Measurements from ENCODE around the gene LRFN3.
A peak's percentile ranks its signal among the peaks of the same experiment; 100 is the strongest.
"Not testable (repeated sequence)": the region's sequence is repeated elsewhere in the genome, so short reads cannot be mapped to it uniquely, and the experiment has no call there.

The LRFN3 gene

DNA sequence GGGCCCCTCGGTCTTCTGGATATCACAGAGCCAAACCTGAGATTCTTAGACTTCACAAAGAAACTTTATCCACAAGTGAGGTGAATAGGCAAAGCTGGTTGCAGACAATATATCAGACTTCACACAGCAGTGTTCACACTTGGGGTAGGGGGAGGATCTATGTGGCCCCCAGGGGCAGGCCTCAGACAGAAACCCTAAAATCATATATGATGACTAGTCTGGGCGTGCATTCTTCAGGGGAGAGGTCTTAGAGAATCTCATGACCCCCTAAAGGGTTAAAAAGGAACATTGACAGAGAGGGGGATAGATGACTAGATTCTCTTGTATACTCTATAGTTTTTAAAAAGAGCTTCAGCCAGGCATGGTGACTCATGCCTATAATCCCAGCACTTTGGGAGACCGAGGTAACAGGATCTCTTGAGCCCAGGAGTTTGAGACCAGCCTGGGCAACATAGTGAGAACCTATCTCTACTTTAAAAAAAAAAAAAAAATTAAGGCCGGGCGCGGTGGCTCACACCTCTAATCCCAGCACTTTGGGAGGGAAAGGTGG is 30.9 kb upstream of the LRFN3 start:
- no peak for DNase-seq

DNA sequence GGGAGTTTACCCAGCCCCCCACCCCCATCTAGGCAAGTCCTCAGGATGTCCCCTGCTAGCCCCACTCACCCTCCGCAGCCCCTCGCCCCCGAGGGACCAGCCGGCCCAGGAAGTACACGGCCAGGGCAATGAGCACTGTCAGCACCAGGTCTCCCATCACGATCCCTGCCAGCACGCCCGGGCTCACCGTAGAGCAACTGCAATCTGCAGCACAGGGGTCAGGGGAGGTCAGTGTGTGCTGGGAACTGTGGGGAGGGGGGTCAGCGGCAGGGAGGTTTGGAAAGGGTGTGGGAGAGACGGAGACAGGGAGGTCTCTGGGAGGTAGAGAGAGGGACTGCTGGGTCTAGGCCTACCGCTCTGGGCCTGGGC is 28.8 kb upstream of the LRFN3 start:
- no peak for DNase-seq

GRCh38 chr19:35908010-35908441 is 28.1 kb upstream of the LRFN3 start, which contains the start of gene TYROBP:
Gene TYROBP, minus strand, starts transcription at chr19:35908295. Its CDS starts 67 bp downstream, at chr19:35908228.
- DNase-seq: no peak

GRCh38 chr19:35908973-35909683 is 27.0 kb upstream of the LRFN3 start:
- peak; percentile 45 for DNase-seq

GRCh38 chr19:35909684-35910035 is 26.5 kb upstream of the LRFN3 start:
- no peak for DNase-seq

- DNase-seq: not testable (repeated sequence)
Measured at GRCh38 chr19:35910355-35910754, 25.8 kb upstream of the LRFN3 start.

DNA sequence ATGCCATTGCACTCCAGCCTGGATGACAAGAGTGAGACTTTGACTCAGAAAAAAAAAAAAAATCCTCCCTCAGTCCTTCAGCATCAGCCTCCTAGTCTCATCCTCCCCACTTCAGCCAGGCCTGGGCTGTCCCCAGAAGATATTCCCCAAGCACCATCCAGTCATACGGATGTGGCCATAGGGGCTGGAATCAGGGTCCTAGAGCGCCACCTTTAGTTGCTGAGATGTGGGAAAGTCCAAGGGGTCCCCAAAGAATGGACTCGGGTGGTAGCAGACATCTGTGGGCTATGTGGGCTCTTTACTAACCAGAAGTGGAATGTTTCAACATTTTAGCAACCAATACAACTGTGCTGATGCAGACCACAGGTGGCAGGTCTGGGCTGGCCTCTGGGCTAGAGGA is 25.0 kb upstream of the LRFN3 start:
- DNase-seq: no peak

- peak; percentile 53 for DNase-seq
Measured at GRCh38 chr19:35911790-35912189, 24.4 kb upstream of the LRFN3 start.

- no peak for DNase-seq
Measured at GRCh38 chr19:35913589-35913988, 22.6 kb upstream of the LRFN3 start.

- no peak for DNase-seq
Measured at GRCh38 chr19:35915443-35915842, 20.7 kb upstream of the LRFN3 start.

GRCh38 chr19:35919306-35919705 is 16.9 kb upstream of the LRFN3 start:
- DNase-seq: no peak

DNA sequence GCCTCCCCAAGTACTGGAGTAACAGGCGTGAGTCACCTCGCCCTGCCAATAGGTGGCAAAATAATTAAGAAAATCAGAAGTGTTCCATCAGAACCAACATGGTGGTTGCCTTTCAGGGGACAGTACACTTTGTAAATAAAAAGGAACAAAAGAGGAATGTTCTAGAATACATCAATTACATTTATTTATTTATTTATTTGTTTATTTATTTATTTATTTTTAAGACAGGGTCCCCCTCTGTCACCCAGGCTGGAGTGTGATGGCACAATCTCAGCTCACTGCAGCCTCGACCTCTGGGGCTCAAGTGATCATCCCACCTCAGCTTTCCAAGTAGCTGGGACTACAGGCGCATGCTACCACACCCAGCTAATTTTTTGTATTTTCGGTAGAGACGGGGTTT is 15.2 kb upstream of the LRFN3 start:
- DNase-seq: no peak

GRCh38 chr19:35925501-35925900 is 10.7 kb upstream of the LRFN3 start:
- no peak for DNase-seq

DNA sequence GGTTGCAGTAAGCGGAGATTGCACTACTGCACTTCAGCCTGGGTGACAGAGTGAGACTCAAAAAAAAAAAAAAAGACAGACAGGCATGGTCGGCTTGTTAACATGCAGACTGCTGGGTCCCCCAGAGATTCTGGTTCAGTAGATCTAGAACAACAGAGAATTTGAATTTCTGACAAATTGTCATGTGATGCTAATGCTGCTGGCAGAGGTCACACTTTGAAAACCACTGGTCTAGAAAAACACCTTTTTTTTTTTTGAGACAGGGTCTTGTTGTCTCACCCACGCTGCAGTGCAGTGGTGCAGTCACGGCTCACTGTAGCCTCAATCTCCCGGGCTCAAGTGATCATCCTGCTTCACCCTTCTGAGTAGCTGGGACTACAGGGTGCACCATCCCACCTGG is 7.7 kb upstream of the LRFN3 start:
- DNase-seq: no peak

DNA sequence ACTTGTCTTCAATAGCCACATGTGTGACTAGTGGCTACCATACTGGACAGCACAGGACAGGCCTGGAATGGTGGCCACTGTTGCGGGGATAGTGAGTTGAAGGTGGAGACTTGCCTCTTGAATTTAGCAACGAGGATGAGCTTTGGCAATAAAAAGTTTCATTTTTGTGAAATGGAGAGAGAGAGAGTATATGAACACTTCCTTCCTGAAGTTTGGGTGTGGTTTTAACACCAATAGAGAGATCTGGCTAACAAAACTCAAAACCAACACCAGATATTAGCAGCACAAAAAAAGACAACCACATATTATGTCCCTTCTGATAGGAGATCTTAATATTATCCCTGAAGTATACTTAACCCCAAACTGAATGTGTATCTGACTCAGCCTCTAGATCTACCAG is 6.3 kb upstream of the LRFN3 start:
- DNase-seq: no peak

DNA sequence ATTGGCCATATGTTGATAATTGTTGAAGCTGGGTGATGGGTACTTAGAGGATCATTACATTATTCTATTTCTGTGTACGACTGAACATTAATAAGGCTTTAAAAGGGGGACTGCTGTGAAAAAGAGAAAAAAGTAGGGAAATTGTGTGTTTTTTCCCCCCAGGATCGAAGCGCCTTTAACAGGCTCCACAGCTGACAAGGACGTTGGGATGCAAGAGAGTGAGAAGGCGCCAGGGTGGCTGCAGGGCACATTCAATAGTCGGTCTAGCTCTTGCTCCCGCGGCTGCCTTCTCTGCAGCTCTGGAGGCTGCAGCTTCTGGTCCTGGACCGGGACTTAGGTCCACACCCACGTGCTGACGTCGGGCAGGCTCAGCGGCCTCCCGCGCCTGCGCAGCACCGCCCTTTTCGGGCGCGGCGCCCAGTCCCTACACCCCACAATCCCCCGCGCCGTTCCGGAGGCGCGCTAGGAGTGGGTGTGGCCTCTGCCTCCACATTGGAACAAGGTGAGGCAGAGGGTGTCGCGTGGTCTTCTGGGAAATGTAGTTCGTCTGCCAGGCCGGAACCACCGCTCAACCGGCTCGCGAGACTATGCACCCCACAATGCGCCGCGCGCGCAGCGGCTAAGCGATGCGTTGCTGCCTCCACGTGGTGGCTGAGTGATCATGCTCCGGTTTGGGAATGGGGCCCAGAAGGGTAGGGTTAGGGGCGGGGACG is 4.9 kb upstream of the LRFN3 start:
- DNase-seq: peak; percentile 99

GRCh38 chr19:35931874-35932202 is 4.3 kb upstream of the LRFN3 start:
- no peak for DNase-seq

DNA sequence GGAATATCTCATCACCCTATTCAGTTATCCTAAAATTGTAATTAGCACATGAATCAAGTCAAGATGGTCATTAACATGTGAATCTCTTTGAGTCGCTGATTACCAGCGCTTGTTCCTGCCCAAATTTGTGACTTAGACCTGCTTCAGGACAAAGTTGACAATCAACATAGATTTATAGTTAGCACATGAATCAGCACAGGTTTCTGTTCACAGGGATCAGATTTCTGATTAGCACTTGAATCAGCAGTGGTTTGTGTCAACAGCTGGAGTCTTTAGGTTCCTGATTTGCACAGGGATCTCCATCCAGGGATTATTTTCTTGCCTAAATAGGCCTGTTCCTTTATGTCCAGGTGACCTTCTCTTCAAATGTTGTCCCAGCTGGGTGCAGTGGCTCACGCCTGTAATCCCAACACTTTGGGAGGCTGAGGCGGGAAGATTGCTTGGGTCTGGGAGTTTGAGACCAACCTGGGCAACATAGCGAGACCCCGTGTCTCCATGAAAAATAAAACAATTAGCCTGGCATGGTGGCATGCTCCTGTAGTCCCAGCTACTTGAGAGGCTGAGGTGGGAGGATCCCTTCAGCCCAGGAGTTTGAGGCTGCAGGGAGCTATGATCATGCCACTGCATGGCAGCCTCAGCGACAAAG is 3.8 kb upstream of the LRFN3 start:
- DNase-seq: no peak

DNA sequence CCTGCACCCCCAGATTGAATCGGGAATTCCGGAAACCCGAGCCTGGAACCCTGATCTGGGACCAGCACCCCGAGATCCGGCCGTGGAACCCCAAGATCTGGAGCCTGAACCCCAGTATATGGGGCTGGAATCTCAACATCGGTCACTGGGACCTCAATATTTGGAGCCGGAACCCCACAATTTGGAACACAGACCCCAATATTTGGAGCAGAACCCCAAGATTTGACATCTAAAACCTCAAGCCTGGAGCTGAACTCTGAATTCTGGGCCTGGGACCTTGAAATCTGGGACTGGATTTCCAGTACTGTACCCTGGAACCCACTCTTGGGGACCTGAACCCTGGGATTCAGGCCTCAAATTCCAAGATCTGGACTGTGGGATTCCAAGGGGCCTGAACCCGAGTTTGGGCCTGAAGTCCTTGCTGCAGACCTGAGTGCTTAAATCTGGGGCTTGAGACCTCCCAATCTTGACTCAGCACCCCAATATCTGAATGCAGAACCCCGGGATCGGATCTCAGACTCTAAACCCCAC is 629 bp downstream of the LRFN3 start:
- no peak for DNase-seq

GRCh38 chr19:35937345-35938281 is 1.4 kb downstream of the LRFN3 start:
- DNase-seq: peak; percentile 21

DNA sequence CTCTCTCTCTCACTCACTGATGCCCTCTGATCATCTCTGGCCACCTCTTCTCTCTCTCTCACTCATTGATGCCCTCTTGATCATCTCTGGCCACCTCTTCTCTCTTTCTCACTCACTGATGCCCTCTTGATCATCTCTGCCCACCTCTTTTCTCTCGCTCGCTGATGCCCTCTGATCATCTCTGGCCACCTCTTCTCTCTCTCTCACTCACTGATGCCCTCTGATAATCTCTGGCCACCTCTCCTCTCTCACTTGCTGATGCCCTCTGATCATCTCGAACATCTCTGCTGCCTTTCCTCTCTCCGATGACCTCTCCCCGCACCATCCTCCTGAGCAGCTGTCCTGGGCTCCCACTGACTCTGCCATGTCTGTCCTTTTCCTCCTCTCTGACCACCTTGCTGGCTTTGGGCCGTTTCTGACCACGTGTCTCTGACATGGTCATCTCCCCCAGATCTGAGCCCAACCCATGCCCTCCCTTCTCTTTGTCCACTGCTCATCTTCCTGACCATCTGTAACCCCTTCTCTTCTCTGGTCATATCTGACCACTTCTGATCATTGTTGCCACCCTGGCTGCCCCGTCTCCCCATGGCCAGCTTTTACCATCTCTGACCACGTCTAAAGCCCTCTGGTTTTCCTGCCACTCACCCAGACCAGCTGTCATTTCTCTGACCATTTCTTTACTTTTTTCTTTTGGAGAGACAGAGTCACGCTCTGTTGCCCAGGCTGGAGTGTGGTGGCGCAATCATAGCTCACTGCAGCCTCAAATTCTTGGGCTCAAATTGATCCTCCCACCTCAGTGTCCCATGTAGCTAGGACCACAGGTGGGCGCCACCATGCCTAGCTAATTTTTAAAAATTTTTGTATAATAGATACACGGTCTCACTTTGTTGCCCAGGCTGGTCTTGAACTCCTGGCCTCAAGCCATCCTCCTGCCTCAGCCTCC is 2.4 kb downstream of the LRFN3 start:
- DNase-seq: no peak
